HepG2 (cell line): ENCODE measurements around the gene CDK5R1.

ENCODE experiments used
- CHD4 ChIP-seq: fragments of 200-600 bp; sonication (generic); IDR thresholded peaks from 2 replicates; pipeline ENCODE4 v1.7.0; 2017; ENCODE audit warnings: mild to moderate bottlenecking, low read length, borderline replicate concordance
- RAD21 ChIP-seq: fragments of 450-650 bp; formaldehyde crosslinking; IDR thresholded peaks from 2 replicates; pipeline ENCODE4 v1.5.0; 2020; ENCODE audit warnings: mild to moderate bottlenecking
- SUZ12 ChIP-seq: fragments of 150-350 bp; IDR thresholded peaks from 2 replicates; pipeline ENCODE4 v1.6.1; 2014; ENCODE audit warnings: low read depth, low read length
- TOE1 ChIP-seq: sonication (generic); formaldehyde crosslinking; IDR thresholded peaks from 2 replicates; pipeline ENCODE4 v1.4.0; 2020; ENCODE audit warnings: mild to moderate bottlenecking, missing genetic modification reagents
- TRIM24 ChIP-seq: sonication (generic); formaldehyde crosslinking; IDR thresholded peaks from 2 replicates; pipeline ENCODE4 v1.8.0; 2022; ENCODE audit warnings: mild to moderate bottlenecking, missing genetic modification reagents
- YY1 ChIP-seq: IDR thresholded peaks from 2 replicates; pipeline ENCODE4 v1.6.1; 2011; ENCODE audit warnings: low read length, low read depth, moderate library complexity, mild to moderate bottlenecking; ENCODE audit not compliant: insufficient read depth, insufficient replicate concordance
- ZNF674 ChIP-seq: sonication (generic); formaldehyde crosslinking; IDR thresholded peaks from 2 replicates; pipeline ENCODE4 v1.5.0; 2020; ENCODE audit warnings: low read depth, mild to moderate bottlenecking, missing genetic modification reagents
- TF ChIP-seq, protein P1 (sequence below): sonication (generic); formaldehyde crosslinking; IDR thresholded peaks from 2 replicates; pipeline ENCODE4 v1.5.0; 2020; ENCODE audit warnings: mild to moderate bottlenecking, missing genetic modification reagents, moderate library complexity
- TF ChIP-seq, protein P2 (sequence below): sonication (generic); formaldehyde crosslinking; IDR thresholded peaks from 2 replicates; pipeline ENCODE4 v1.8.1; 2023; ENCODE audit warnings: mild to moderate bottlenecking, missing genetic modification reagents
- TF ChIP-seq, protein P3 (sequence below): sonication (generic); formaldehyde crosslinking; IDR thresholded peaks from 2 replicates; pipeline ENCODE4 v1.5.1; 2020; ENCODE audit warnings: mild to moderate bottlenecking, missing genetic modification reagents

DNA sequence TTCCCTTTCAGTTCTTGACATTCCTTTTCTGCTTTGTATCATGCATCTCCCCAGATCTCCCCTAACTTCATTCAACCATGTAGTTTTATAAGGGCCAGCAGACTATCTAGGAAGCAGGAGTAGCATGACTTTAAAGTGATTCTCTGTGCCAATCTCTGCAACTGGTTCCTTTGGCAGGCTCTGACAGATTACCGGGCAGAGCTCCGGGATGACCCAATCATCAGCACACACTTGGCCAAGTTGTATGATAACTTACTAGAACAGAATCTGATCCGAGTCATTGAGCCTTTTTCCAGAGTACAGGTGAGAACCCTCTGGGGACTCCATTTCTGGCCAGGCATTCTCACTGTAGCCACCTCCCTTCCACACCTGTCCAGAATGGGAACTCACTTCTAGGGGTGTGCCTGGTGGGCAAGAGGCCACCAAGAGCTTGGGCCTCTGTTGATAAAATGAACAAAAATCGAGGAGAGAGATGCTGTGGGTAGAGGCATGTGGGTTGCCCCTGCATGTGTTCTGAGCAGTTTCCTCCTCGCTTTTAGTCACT lies 7.6 kb upstream of the CDK5R1 start:
- TF ChIP-seq SUZ12 (no peak), ZNF674 (CRISPR knock-in tag) (no peak), CHD4 (no peak), TOE1 (CRISPR knock-in tag) (no peak), TRIM24 (CRISPR knock-in tag) (no peak), RAD21 (CRISPR knock-in tag) (no peak), YY1 (no peak)
- TF ChIP-seq, protein P1, sequence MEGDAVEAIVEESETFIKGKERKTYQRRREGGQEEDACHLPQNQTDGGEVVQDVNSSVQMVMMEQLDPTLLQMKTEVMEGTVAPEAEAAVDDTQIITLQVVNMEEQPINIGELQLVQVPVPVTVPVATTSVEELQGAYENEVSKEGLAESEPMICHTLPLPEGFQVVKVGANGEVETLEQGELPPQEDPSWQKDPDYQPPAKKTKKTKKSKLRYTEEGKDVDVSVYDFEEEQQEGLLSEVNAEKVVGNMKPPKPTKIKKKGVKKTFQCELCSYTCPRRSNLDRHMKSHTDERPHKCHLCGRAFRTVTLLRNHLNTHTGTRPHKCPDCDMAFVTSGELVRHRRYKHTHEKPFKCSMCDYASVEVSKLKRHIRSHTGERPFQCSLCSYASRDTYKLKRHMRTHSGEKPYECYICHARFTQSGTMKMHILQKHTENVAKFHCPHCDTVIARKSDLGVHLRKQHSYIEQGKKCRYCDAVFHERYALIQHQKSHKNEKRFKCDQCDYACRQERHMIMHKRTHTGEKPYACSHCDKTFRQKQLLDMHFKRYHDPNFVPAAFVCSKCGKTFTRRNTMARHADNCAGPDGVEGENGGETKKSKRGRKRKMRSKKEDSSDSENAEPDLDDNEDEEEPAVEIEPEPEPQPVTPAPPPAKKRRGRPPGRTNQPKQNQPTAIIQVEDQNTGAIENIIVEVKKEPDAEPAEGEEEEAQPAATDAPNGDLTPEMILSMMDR (CRISPR knock-in tag) = no peak
- TF ChIP-seq, protein P2, sequence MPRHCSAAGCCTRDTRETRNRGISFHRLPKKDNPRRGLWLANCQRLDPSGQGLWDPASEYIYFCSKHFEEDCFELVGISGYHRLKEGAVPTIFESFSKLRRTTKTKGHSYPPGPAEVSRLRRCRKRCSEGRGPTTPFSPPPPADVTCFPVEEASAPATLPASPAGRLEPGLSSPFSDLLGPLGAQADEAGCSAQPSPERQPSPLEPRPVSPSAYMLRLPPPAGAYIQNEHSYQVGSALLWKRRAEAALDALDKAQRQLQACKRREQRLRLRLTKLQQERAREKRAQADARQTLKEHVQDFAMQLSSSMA (CRISPR knock-in tag) = no peak
- TF ChIP-seq, protein P3, sequence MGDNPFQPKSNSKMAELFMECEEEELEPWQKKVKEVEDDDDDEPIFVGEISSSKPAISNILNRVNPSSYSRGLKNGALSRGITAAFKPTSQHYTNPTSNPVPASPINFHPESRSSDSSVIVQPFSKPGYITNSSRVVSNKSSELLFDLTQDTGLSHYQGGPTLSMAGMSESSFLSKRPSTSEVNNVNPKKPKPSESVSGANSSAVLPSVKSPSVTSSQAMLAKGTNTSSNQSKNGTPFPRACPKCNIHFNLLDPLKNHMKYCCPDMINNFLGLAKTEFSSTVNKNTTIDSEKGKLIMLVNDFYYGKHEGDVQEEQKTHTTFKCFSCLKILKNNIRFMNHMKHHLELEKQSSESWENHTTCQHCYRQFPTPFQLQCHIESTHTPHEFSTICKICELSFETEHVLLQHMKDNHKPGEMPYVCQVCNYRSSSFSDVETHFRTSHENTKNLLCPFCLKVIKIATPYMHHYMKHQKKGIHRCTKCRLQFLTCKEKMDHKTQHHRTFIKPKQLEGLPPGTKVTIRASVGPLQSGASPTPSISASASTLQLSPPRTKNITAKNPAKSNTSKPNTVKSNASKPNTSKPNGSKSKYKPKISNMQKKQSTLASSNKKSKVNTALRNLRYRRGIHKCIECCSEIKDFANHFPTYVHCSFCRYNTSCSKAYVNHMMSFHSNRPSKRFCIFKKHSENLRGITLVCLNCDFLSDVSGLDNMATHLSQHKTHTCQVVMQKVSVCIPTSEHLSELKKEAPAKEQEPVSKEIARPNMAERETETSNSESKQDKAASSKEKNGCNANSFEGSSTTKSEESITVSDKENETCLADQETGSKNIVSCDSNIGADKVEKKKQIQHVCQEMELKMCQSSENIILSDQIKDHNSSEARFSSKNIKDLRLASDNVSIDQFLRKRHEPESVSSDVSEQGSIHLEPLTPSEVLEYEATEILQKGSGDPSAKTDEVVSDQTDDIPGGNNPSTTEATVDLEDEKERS (CRISPR knock-in tag) = no peak
